ENCODE data around the gene WDTC1. TPM values are rescaled to one million over a fixed set of nuclear protein-coding genes. Genes with fewer than 3 reads are reported as not detected.

Gene WDTC1
- total RNA-seq, 2 donors from 2014 or later: 38.5 to 43.3 TPM

GRCh38 chr1:27343639-27344025 lies 109.2 kb downstream of the WDTC1 start:
- DNase-seq (no peak), ATAC-seq (no peak)
- intact Hi-C loops (cut with DNase I, micrococcal nuclease): no loop called here

- DNase-seq (no peak), ATAC-seq (no peak)
- intact Hi-C loops (cut with DNase I, micrococcal nuclease): no loop called here
These were observed 110.8 kb downstream of the WDTC1 start for GRCh38 chr1:27345272-27345671.

GRCh38 chr1:27346357-27346756 lies 111.9 kb downstream of the WDTC1 start:
- DNase-seq (no peak), ATAC-seq (no peak)
- intact Hi-C loops (cut with DNase I, micrococcal nuclease): no loop called here

- no peak for ATAC-seq
- intact Hi-C loops (cut with DNase I, micrococcal nuclease): no loop called here
- DNase-seq: no peak
These were observed 112.7 kb downstream of the WDTC1 start for GRCh38 chr1:27346991-27347624.

- intact Hi-C loops (cut with DNase I, micrococcal nuclease): no loop called here
These were observed 114.7 kb downstream of the WDTC1 start for GRCh38 chr1:27348861-27349783.

GRCh38 chr1:27349784-27350662 lies 115.6 kb downstream of the WDTC1 start:
- DNase-seq (peak; percentile 71 to 79), ATAC-seq (peak; percentile 84)
- intact Hi-C loops (cut with DNase I, micrococcal nuclease): no loop called here

More at GRCh38 chr1:27348861-27349783, 114.7 kb downstream of the WDTC1 start:
- peak; percentile 79 to 81 for DNase-seq
- peak; percentile 86 for ATAC-seq

- intact Hi-C loops (cut with DNase I, micrococcal nuclease): no loop called here
- peak in 1 of 2 donors; percentile 55 for DNase-seq
- ATAC-seq: peak; percentile 16
These were observed 116.5 kb downstream of the WDTC1 start for GRCh38 chr1:27350663-27351540.

- ATAC-seq (peak; percentile 9), DNase-seq (no peak)
- intact Hi-C loops (cut with DNase I, micrococcal nuclease): no loop called here
These were observed 117.2 kb downstream of the WDTC1 start for GRCh38 chr1:27351541-27352107.

- intact Hi-C loops (cut with DNase I, micrococcal nuclease): no loop called here
- ATAC-seq (no peak), DNase-seq (no peak)
These were observed 118.7 kb downstream of the WDTC1 start for GRCh38 chr1:27353166-27353565.

- intact Hi-C loops (cut with DNase I, micrococcal nuclease): no loop called here
- DNase-seq: no peak
- no peak for ATAC-seq
These were observed 119.2 kb downstream of the WDTC1 start for GRCh38 chr1:27353629-27354028.

GRCh38 chr1:27355683-27356082 lies 121.3 kb downstream of the WDTC1 start:
- intact Hi-C loops (cut with DNase I, micrococcal nuclease): no loop called here
- DNase-seq (no peak), ATAC-seq (no peak)

- intact Hi-C loops (cut with DNase I, micrococcal nuclease): no loop called here
- ATAC-seq (no peak), DNase-seq (no peak)
These were observed 121.8 kb downstream of the WDTC1 start for GRCh38 chr1:27356277-27356618.

GRCh38 chr1:27356619-27357280 lies 122.3 kb downstream of the WDTC1 start:
- ATAC-seq (peak; percentile 90), DNase-seq (peak; percentile 89 to 91)
- intact Hi-C loops (cut with DNase I, micrococcal nuclease): no loop called here

- ATAC-seq (peak; percentile 77), DNase-seq (peak; percentile 68 to 80)
- intact Hi-C loops (cut with DNase I, micrococcal nuclease): no loop called here
These were observed 123.0 kb downstream of the WDTC1 start for GRCh38 chr1:27357281-27358037.
